HG03460 (cell line): ENCODE results near the gene PRKG1.

ENCODE experiments used
- ATAC-seq: cut with Tn5 transposase; IDR thresholded peaks from one replicate; pipeline ENCODE4 v1.9.1; 2021; ENCODE audit not compliant: unreplicated experiment

The PRKG1 gene

DNA sequence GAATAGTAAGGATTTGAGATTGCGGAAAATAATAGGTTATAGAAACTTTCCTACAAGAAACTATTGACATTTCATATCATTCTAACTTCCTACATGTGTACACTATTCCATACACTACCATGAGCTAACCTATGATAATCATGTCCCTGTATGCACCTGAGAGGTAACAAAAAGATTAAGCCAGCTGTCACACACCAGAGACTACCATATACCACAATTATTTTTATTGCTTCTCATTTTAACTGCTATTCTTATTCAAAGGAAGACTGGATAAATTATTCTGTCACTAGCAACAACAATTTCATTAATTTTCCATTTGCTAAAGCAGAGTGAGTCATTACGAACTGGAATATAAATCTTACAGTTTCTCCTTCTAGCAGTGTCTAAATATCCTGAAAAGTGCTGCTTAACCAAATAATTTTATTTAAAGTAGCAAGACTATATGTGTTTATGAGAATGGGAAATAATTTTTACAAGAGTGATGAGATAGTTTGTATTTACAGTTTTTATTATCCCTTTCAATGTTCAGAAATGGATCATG is 1004.2 kb downstream of the PRKG1 start:
- ATAC-seq: no peak

DNA sequence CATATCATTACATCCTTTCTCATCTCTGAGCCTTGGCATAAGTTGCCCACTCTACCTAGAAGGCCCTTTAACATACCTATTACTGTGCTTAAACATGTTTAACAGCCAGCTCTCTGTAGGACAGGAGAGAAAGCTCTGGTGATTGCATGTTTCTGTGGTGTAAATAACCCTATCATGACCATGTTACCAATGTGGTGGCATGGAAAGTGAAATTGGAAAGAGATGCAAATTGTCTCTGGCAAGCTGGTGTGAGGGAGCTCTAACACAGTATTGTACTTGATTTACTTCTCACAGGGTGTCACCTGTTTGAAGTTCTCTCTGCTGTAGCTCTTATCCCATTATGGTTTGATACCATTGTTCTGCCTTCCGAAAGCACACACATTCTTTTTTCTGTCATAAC is 1008.0 kb downstream of the PRKG1 start:
- ATAC-seq: peak; percentile 50

DNA sequence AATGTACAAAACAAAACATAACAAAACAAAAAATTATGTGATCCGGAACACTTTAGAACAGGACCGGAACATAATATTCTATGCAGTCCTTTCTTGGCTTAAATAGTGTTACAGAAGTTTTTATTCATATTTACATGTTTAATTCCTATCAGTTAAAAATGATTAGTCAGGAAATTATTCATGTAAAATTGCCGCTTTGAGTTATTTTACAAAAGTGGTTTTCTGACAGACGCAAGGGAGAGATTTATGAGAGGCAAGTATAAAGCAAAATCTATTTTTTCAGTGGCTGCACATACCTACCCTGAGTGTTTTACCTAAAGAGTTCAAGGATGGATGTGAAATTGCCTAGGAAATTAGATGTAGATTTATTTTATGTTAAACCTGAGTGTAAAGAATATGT is 1009.1 kb downstream of the PRKG1 start:
- ATAC-seq: no peak

DNA sequence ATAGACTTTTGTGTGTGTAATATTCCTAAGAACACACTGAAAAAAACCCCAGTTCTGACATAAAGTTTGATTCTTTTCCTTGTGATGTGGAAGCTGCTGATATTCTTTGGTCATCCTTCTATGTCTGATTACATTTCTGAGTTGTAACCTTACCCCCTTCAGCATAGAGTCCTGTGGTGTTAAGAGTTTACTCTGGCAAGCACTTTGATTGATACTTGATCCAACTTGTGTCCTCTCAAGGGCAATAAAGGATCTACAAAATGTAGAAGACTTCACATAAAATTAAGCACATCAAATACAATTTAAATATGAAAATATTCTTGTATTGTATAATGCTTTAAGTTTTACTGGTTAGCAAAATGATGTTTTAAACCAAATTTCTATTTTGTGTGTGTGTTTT is 1018.1 kb downstream of the PRKG1 start:
- no peak for ATAC-seq

- ATAC-seq: no peak
Measured at GRCh38 chr10:52098130-52098529, 1023.8 kb downstream of the PRKG1 start.

DNA sequence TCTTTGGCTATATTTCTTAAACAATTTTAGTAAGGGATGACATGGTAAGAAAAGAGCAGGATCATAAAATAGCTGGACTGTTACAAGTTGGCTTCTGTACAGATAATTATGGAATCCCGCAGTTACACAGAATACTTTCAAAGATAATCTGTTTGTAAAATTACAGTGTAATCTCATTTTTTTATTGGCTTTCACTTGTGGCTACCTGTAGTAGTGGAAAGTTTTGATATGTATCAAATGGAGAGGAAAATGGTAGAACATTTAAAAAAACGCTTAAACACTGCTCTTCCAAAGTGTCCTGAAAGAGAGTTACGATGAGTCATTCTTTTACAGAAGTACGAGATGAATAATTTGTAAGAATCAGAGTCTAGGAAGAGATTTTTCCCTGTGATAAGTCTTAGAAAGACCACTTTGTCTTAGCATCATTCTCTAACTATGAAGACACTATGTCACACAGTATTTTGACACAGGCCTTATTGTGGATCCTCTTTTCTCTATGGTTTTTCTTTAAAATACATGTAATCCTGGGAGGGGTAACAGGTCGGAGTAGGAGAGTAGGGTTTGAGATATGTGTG is 1024.8 kb downstream of the PRKG1 start:
- no peak for ATAC-seq

DNA sequence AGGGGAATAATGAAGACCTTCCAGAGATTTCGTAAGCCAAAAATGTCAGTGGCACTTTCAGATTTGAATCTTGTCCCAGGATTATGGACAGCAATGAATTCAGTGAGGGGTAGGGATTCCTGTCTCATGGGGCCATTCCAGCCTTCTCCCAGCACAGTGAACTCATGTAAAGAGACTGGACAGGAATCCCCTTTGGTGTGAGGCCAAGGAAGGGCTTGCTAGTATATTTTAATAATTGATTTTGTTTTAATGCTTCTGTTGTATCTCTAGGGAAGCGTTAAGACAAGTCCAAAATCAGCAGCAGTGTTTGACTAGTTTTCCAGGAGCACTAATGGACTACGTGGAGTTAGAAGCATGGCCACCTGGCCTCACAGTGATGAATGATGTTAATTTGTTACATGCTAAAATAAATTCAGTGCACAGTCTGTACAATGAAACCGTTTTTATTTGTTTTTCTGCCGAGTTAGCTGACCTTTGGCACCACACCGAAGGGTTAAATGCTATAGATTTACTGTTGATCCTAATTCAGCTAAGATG is 1025.8 kb downstream of the PRKG1 start:
- no peak for ATAC-seq

GRCh38 chr10:52105301-52105700 is 1031.0 kb downstream of the PRKG1 start:
- no peak for ATAC-seq

- ATAC-seq: no peak
Measured at GRCh38 chr10:52106011-52106410, 1031.7 kb downstream of the PRKG1 start.

- no peak for ATAC-seq
Measured at GRCh38 chr10:52106899-52107298, 1032.6 kb downstream of the PRKG1 start.

DNA sequence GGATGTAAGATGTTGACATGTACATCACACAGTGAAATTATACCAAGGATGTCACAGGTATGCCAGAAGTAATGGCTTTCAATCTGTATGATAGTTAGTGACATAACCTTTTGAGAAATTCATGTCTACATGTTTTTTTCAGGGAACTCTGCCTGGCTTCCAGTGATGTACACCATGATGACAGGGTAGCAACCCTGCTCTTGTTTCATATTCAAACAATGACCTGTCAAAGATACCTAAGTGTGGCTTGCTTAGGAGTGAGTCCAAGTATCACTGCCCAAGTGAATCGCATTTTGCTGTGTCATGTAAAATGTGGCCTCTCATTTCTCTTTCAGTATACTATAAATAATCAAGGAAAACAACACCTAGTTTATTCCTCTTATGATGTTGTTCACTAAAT is 1033.9 kb downstream of the PRKG1 start:
- no peak for ATAC-seq

GRCh38 chr10:52110576-52110975 is 1036.3 kb downstream of the PRKG1 start:
- ATAC-seq: no peak

DNA sequence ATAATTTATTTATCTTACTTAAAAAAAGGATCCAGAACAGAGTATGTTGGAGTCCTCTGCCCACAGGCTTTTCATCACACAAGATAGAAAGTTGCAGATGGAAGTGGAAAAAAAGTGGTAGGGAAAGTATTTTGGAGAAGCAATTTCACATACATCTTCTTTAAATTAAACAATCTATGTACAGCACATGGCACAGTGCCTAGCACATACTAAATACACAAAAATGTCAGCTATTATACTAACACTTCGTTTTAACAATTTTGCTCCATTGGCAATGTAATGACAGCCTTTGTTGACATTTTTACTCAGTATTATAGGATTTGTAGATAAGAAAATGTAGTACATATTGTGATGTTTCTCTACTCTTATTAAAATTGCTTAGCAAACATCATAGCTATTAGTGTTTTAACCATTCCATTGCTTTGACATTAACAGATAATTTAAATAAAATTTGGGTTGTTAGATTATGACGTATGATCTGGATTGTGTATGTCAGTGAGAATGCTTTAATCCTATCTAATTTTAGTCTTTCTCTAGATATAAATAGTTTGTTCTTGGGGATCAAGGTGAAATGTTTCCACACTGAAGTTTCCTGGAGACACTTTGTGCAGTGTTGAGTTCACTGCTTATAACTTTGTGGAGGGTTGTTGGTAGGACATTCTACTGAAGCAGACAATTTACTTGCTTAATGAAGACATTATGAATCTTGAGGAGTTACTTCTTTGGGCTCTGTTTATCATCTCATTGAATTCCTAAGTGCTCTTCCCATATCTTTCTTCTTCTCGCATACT is 1037.0 kb downstream of the PRKG1 start:
- ATAC-seq: no peak

DNA sequence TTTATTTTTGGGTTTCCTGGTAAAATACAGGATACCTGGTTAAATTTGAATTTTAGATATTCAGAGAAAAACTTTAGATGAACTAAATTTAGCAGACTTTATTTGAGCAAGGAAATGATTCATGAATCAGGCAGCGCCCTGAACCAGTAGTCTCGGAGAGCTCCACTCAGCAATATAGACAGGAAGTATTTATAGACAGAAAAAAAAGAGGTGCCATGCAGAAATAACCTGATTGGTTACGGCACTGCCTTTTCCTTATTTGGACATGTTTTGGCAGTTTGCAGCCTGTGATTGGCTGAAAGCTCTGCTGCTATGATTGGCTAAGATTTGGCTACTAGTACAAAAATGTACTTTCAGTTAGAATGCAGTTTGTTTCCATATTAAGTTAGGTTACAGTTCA is 1041.5 kb downstream of the PRKG1 start:
- ATAC-seq: no peak

GRCh38 chr10:52119507-52119906 is 1045.2 kb downstream of the PRKG1 start:
- no peak for ATAC-seq

GRCh38 chr10:52121688-52122087 is 1047.4 kb downstream of the PRKG1 start:
- no peak for ATAC-seq

GRCh38 chr10:52128056-52128683 is 1053.9 kb downstream of the PRKG1 start:
- no peak for ATAC-seq

DNA sequence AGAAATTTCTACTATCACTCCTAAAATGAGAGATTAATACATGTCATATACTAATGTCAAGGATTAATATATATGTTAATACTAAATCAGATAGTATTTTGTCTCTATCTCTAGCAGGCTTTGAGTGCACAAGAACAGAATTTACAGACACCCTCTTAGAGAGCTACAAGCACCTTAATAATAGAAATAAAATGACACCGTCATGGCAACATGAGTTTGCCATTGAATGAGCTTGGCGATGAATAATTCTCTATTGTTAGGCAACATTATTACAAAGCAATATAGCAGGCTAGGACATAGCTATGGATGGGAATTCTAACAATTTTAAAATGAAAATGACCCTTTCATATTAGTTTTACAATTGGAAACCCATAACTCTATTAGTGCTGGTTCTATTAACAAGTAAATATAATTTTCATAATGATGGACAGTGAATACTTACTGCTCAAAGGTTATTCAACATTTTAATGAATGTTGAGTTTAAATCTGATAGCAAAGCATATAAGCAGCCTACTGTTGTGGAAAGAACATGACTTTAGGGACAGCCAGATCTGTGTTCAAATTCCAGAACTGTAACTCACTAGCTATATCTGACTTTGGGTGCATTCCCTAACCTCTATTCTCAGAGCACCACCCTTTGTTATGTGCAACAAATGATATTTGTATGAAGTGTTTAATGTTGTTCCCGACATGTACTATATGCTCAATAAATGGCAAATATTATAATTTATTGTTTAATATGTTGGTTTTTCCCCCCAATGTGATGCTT is 1055.3 kb downstream of the PRKG1 start:
- ATAC-seq: no peak

DNA sequence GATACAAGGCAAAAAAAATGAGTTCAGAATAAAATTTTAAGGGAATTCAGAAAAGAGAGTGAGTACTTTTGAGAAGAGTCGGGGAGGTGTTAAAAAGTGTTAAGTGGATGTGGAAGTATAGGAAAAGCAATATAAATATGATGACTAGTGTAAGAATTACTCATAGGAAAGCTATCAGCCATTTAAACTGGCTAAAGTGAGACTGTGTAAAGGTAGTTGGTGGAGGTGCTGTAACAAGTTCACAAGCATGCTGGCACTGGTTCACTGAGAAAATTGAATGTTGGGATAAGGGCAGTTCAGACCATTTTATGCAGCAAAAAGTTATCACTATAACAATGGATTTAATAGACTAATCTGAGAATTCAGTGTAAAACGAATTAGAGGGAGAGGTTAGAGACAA is 1060.8 kb downstream of the PRKG1 start:
- no peak for ATAC-seq

DNA sequence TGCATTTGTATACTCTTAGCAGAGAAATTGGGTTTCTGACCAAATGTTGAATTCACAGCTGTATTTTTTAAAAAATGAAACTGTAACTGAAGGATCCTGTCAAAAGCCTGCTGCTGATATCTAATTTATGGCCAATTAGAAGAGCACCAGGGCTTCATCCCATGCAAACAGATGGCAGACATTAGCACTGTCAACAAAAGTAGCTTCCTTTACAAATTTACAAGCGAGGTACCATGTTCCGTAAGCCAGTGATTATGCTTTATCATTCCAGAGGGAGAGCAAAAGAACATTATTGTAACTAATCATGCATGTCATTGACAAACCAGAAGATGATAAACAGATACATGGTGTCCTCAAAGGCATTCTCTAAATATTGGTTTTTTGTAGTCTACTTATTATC is 1062.6 kb downstream of the PRKG1 start:
- ATAC-seq: no peak

- ATAC-seq: no peak
Measured at GRCh38 chr10:52143338-52143737, 1069.1 kb downstream of the PRKG1 start.
